ENCODE data around the gene ZNF662.

DNA sequence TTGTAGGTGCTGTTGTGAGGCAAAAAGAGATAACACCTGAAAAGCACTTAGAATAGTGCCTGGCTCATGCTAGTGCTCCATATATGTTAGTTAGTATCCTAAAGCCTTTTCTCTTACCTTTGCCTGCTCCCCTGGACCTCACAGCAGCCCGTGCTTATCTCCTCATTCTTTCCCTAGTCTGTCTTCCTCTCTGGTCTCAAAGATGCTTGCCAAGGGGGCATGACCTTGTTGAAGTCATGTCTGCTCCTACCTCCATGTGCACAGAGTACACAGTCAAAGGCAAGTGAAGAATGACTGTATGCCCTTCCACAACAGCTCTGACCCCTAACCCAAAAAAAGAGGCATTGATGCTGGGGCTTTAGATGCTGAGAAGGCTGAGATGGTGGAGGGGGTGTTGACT lies 29.5 kb upstream of the ZNF662 start:
- TF ChIP-seq, protein P1, sequence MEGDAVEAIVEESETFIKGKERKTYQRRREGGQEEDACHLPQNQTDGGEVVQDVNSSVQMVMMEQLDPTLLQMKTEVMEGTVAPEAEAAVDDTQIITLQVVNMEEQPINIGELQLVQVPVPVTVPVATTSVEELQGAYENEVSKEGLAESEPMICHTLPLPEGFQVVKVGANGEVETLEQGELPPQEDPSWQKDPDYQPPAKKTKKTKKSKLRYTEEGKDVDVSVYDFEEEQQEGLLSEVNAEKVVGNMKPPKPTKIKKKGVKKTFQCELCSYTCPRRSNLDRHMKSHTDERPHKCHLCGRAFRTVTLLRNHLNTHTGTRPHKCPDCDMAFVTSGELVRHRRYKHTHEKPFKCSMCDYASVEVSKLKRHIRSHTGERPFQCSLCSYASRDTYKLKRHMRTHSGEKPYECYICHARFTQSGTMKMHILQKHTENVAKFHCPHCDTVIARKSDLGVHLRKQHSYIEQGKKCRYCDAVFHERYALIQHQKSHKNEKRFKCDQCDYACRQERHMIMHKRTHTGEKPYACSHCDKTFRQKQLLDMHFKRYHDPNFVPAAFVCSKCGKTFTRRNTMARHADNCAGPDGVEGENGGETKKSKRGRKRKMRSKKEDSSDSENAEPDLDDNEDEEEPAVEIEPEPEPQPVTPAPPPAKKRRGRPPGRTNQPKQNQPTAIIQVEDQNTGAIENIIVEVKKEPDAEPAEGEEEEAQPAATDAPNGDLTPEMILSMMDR (IDR thresholded peaks at IDR 0.05; ENCODE audit: low read length), result no peak
- TF ChIP-seq EZH2 (optimal IDR thresholded peaks at IDR 0.05; ENCODE audit: low read depth, low read length), result no peak
- TF ChIP-seq EZH2phosphoT487 (IDR thresholded peaks at IDR 0.05; ENCODE audit: low read length), result no peak
